ENCODE results near the gene ZZZ3. TPM values are rescaled to one million over a fixed set of nuclear protein-coding genes. Genes with fewer than 3 reads are reported as not detected.
"Not testable (repeated sequence)": the region's sequence is repeated elsewhere in the genome, so short reads cannot be mapped to it uniquely, and the experiment has no call there.

ZZZ3 gene
- total and polyA plus RNA-seq, 4 donors, result 8.6 to 48.9 (median 31.1) TPM

- no peak for TF ChIP-seq GABPA (IDR thresholded peaks at IDR 0.05 in 1 of 2, conservative IDR thresholded peaks at IDR 0.05 in 1 of 2)
- TF ChIP-seq JUND (IDR thresholded peaks at IDR 0.05), result no peak
Observed at GRCh38 chr1:77652268-77652667, 30.2 kb downstream of the ZZZ3 start (continued).

- Histone ChIP-seq H3K4me3 (ENCODE audit: low read depth in 1 of 3, low read length in 3 of 3) (no peak overlapping the region), H3K9me3 (ENCODE audit: control insufficient read depth in 4 of 4, low read length in 3 of 4) (no peaks in the 10 kb centered on the region), H3K4me1 (ENCODE audit: control insufficient read depth in 4 of 4, insufficient read depth in 4 of 4, low read length in 3 of 4) (no peaks in the 10 kb centered on the region), H3K36me3 (ENCODE audit: control insufficient read depth in 4 of 4, insufficient read depth in 3 of 4, low read depth in 1 of 4, low read length in 3 of 4) (peaks cover 2 to 10% (median 5%) of the 10 kb centered on the region in 4 donors), H3K9ac (ENCODE audit: low read depth in 1 of 2, low read length in 2 of 2) (no peak overlapping the region), H3K27ac (ENCODE audit: low read depth in 1 of 2, low read length in 2 of 2) (no peak overlapping the region), H3K27me3 (ENCODE audit: control insufficient read depth in 4 of 4, insufficient read depth in 4 of 4, low read length in 3 of 4) (no peaks in the 10 kb centered on the region)
- WGBS, result 98% methylated on average over 2 of the region's 2 CpGs
- TF ChIP-seq FOXA1 (IDR thresholded peaks at IDR 0.05), result no peak
- TF ChIP-seq NR2F2 (IDR thresholded peaks at IDR 0.05), result no peak
- TF ChIP-seq SP1 (IDR thresholded peaks at IDR 0.05), result no peak
- no peak for TF ChIP-seq HNF4A (conservative IDR thresholded peaks at IDR 0.05)
- no peak for TF ChIP-seq CTCF (IDR thresholded peaks at IDR 0.05; ENCODE audit: low read depth, low read length, missing input control)
- TF ChIP-seq EGR1 (IDR thresholded peaks at IDR 0.05; ENCODE audit: low read depth in 2 of 2), result no peak
- no peak for TF ChIP-seq ZBTB33 (IDR thresholded peaks at IDR 0.05)
- no peak for TF ChIP-seq TAF1 (conservative IDR thresholded peaks at IDR 0.05)
- no peak for TF ChIP-seq GABPA (IDR thresholded peaks at IDR 0.05 in 1 of 2, conservative IDR thresholded peaks at IDR 0.05 in 1 of 2)
- TF ChIP-seq HNF4G (IDR thresholded peaks at IDR 0.05), result no peak
- TF ChIP-seq, protein P1, sequence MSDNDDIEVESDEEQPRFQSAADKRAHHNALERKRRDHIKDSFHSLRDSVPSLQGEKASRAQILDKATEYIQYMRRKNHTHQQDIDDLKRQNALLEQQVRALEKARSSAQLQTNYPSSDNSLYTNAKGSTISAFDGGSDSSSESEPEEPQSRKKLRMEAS (IDR thresholded peaks at IDR 0.05), result no peak
- no peak for TF ChIP-seq JUND (IDR thresholded peaks at IDR 0.05)
- TF ChIP-seq FOXA2 (IDR thresholded peaks at IDR 0.05), result no peak
- TF ChIP-seq YY1 (IDR thresholded peaks at IDR 0.05), result no peak
- no peak for TF ChIP-seq RAD21 (IDR thresholded peaks at IDR 0.05)
- TF ChIP-seq, protein P2, sequence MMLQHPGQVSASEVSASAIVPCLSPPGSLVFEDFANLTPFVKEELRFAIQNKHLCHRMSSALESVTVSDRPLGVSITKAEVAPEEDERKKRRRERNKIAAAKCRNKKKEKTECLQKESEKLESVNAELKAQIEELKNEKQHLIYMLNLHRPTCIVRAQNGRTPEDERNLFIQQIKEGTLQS (IDR thresholded peaks at IDR 0.05), result no peak
- TF ChIP-seq RXRA (IDR thresholded peaks at IDR 0.05), result no peak
- no peak for TF ChIP-seq REST (IDR thresholded peaks at IDR 0.05)
- DNase-seq (ENCODE audit: low spot score), result no peak
Observed at GRCh38 chr1:77649127-77649526, 33.3 kb downstream of the ZZZ3 start.

- H3K4me1 ChIP-seq (ENCODE audit: control insufficient read depth in 4 of 4, insufficient read depth in 4 of 4, low read length in 3 of 4); H3K27ac ChIP-seq (ENCODE audit: low read depth in 1 of 2, low read length in 2 of 2); H3K4me3 ChIP-seq (ENCODE audit: low read depth in 1 of 3, low read length in 3 of 3); DNase-seq (ENCODE audit: low spot score); H3K9ac ChIP-seq (ENCODE audit: low read depth in 1 of 2, low read length in 2 of 2); H3K9me3 ChIP-seq (ENCODE audit: control insufficient read depth in 4 of 4, low read length in 3 of 4); H3K27me3 ChIP-seq (ENCODE audit: control insufficient read depth in 4 of 4, insufficient read depth in 4 of 4, low read length in 3 of 4): not testable (repeated sequence)
- H3K36me3 ChIP-seq (ENCODE audit: control insufficient read depth in 4 of 4, insufficient read depth in 3 of 4, low read depth in 1 of 4, low read length in 3 of 4), result peaks cover 2 to 10% (median 7%) of the 10 kb centered on the region in 4 donors
- 97% methylated on average over 6 of the region's 6 CpGs for WGBS
Observed at GRCh38 chr1:77646224-77646623, 36.2 kb downstream of the ZZZ3 start.

Measured in liver (tissue), 9 donors.